HG02678 (cell line): ENCODE data around the gene RSAD2.
"Not testable (repeated sequence)": the region's sequence is repeated elsewhere in the genome, so short reads cannot be mapped to it uniquely, and the experiment has no call there.

ENCODE experiments used
- ATAC-seq: cut with Tn5 transposase; IDR thresholded peaks from one replicate; pipeline ENCODE4 v1.9.1; 2021; ENCODE audit warnings: mild to moderate bottlenecking, moderate library complexity; ENCODE audit not compliant: unreplicated experiment

RSAD2 gene

GRCh38 chr2:6924101-6924923, 46.7 kb downstream of the RSAD2 start:
- no peak for ATAC-seq

- ATAC-seq: no peak
Measured at GRCh38 chr2:6924924-6925409, 47.4 kb downstream of the RSAD2 start.

GRCh38 chr2:6926071-6926732, 48.6 kb downstream of the RSAD2 start:
- no peak for ATAC-seq

GRCh38 chr2:6927186-6927585, 49.6 kb downstream of the RSAD2 start:
- ATAC-seq: no peak

- no peak for ATAC-seq
Measured at GRCh38 chr2:6927753-6928152, 50.2 kb downstream of the RSAD2 start.

- no peak for ATAC-seq
Measured at GRCh38 chr2:6928452-6928851, 50.9 kb downstream of the RSAD2 start.

- no peak for ATAC-seq
Measured at GRCh38 chr2:6929196-6929819, 51.7 kb downstream of the RSAD2 start.

- no peak for ATAC-seq
Measured at GRCh38 chr2:6930923-6931647, 53.5 kb downstream of the RSAD2 start.

- ATAC-seq: no peak
Measured at GRCh38 chr2:6931753-6932152, 54.2 kb downstream of the RSAD2 start.

GRCh38 chr2:6932206-6932605, 54.6 kb downstream of the RSAD2 start:
- ATAC-seq: no peak

- ATAC-seq: no peak
Measured at GRCh38 chr2:6932828-6933227, 55.3 kb downstream of the RSAD2 start.

- no peak for ATAC-seq
Measured at GRCh38 chr2:6933911-6934310, 56.3 kb downstream of the RSAD2 start.

- ATAC-seq: no peak
Measured at GRCh38 chr2:6934345-6934744, 56.8 kb downstream of the RSAD2 start.

- ATAC-seq: no peak
Measured at GRCh38 chr2:6934758-6935651, 57.4 kb downstream of the RSAD2 start.

- ATAC-seq: not testable (repeated sequence)
Measured at GRCh38 chr2:6935652-6936020, 58.1 kb downstream of the RSAD2 start.

GRCh38 chr2:6937157-6937556, 59.6 kb downstream of the RSAD2 start:
- ATAC-seq: no peak

GRCh38 chr2:6937582-6937981, 60.0 kb downstream of the RSAD2 start:
- ATAC-seq: no peak

- ATAC-seq: no peak
Measured at GRCh38 chr2:6939071-6939470, 61.5 kb downstream of the RSAD2 start.

GRCh38 chr2:6940820-6941219, 63.2 kb downstream of the RSAD2 start:
- ATAC-seq: no peak
